Ovary (tissue), 9 donors: ENCODE results near the gene TRAPPC3. TPM values are rescaled to one million over a fixed set of nuclear protein-coding genes. Genes with fewer than 3 reads are reported as not detected.
A peak's percentile ranks its signal among the peaks of the same experiment; 100 is the strongest.

Experiments used
- DNase-seq, 5 donors: peaks; one replicate each; pipeline ENCODE4 v3.0.0-alpha.2; 2019 to 2020
- H3K27ac ChIP-seq, 2 donors: fragments of 200-600 bp; one replicate each; pipeline versions ENCODE4 v1.5.1 to v1.8.0; 2019 to 2022
- H3K27me3 ChIP-seq: fragments of 200-600 bp; one replicate; pipeline ENCODE4 v1.8.0; 2022
- H3K36me3 ChIP-seq: fragments of 200-600 bp; sonication (generic); one replicate; pipeline ENCODE4 v1.5.1; 2019
- H3K4me1 ChIP-seq: one replicate; pipeline ENCODE4 v1.8.1; 2013; ENCODE audit warnings: mild to moderate bottlenecking, moderate library complexity; ENCODE audit not compliant: insufficient read depth
- H3K4me3 ChIP-seq: fragments of 200-600 bp; sonication (generic); one replicate; pipeline ENCODE4 v1.5.1; 2017
- H3K9me3 ChIP-seq, 2 donors: fragments of 200-600 bp in 1 of 2; sonication (generic) in 1 of 2; one replicate each; pipeline versions ENCODE4 v1.5.1 to v1.8.1; 2013 to 2019; ENCODE audit warnings: mild to moderate bottlenecking in 1 of 2, moderate library complexity in 1 of 2
- EP300 ChIP-seq: sonication (generic); formaldehyde crosslinking; IDR thresholded peaks from one replicate; pipeline ENCODE4 v1.6.1; 2017; ENCODE audit warnings: antibody characterized with exemption
- POLR2A ChIP-seq: fragments of 450-650 bp; IDR thresholded peaks from one replicate; pipeline ENCODE4 v1.6.1; 2017; ENCODE audit warnings: antibody characterized with exemption, mild to moderate bottlenecking, moderate library complexity
- WGBS, 3 donors: extraction: QIAGEN DNeasy Blood & Tissue Kit in 1 of 3; methylation state at CpG; one replicate each; pipeline versions ENCODE4 v1.1.5 to v1.1.7; 2013 to 2017; 5-methylcytosine and 5-hydroxymethylcytosine counted together
- intact Hi-C, 4 donors: fragments of 100-400 bp; cut with DNase I; formaldehyde crosslinking; loops; one replicate each; pipeline versions ENCODE4 v1.11.0 to v1.15.1; 2022 to 2023
- polyA plus RNA-seq, 2 donors: library from polyadenylated mRNA; stranded (reverse); fragments of 200-250 nt in 1 of 2; fragments of 350-450 nt in 1 of 2; fragmentation: Illumina TruSeq in 1 of 2; extraction: RNeasy Lipid Tissue Mini Kit (QIAGEN cat#74804) in 1 of 2; gene quantifications; one replicate each; pipeline ENCODE4 v1.2.3, GENCODE V29; 2013 to 2014
- total RNA-seq, 7 donors: library from RNA; depleted of rRNA in 2 of 7; stranded (reverse); fragments of >200 nt in 2 of 7; fragmentation: NEBNext Ultra II Directional in 3 of 7; extraction: Animal tissue kit (Norgen Biotek cat#: 25700) in 3 of 7; gene quantifications; one replicate each; pipeline versions ENCODE4 v1.1.0 to v1.2.4, GENCODE V29; 2016 to 2023
- TF ChIP-seq, protein P1 (sequence below), 3 donors: fragments of 450-650 bp in 2 of 3; fragments of 200-600 bp in 1 of 3; IDR thresholded peaks; one replicate each; pipeline versions ENCODE4 v1.5.1 to v1.8.0; 2016 to 2022; ENCODE audit warnings: antibody characterized with exemption in 3 of 3, mild to moderate bottlenecking in 1 of 3
- donor health status: DM: no; HTN: no; CAD: no; lungs with moderate emphysema.
- donor health status: DM: no; HTN: no; CAD: no.
- donor health status: Bipolar disorder and iron deficiency.
- donor health status: DM: yes; HTN: yes; CAD: no.
- donor health status: DM: no; HTN: no; CAD: no.
- donor health status: DM: yes; HTN: yes; CAD: no.

Gene TRAPPC3
- total and polyA plus RNA-seq, 9 donors, result 42.3 to 94.6 (median 45.2) TPM

DNA sequence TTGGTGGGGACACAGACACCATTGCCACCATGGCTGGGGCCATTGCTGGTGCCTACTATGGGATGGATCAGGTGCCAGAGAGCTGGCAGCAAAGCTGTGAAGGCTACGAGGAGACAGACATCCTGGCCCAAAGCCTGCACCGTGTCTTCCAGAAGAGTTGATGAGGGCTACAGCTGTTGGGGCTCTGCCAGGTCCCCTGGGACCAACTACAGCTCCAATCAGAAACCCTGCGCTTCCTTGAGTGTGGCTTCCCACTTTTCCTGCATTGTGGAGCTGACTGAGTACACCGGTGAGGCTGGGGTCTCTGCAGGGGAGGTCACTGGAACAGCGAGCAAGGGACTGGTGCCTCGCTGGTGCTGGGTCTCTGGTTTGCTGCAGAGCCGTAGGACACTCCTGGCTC is 56.1 kb downstream of the TRAPPC3 start:
- TF ChIP-seq POLR2A (no peak), EP300 (no peak)
- Histone ChIP-seq H3K4me3 (no peak overlapping the region), H3K27ac (no peak overlapping the region), H3K36me3 (no peaks in the 10 kb centered on the region), H3K27me3 (no peaks in the 10 kb centered on the region), H3K4me1 (peaks cover 6% of the 10 kb centered on the region), H3K9me3 (no peaks in the 10 kb centered on the region)
- DNase-seq, result peak in 1 of 5 donors; percentile 36
- 83 to 86% (median 86%) methylated on average over 7 of the region's 7 CpGs for whole genome bisulfite sequencing, 3 donors
- intact Hi-C loops, result loop anchor here in 1 of 4 donors (10.0 kb wide), 1 partner anchor 322 kb away; no protein-coding TSS in a partner anchor

DNA sequence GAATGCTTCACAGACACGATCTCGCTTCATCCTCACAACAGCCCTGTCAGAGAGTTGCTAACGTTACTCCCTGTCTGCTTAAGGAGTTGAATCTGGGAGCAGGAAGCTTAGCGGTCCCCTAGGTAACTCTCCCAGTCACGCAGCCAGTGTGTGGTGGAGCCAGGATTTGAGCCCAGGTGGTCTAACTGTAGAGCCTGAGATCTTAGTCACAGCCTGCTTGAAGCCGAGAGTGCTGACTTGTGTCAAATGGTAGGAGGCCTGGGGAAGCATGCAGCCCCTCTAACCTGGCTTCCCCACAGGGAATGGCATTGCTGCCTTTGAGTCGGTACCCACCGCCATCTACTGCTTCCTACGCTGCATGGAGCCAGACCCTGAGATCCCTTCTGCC is 56.5 kb downstream of the TRAPPC3 start:
- Histone ChIP-seq H3K27ac (no peak overlapping the region), H3K36me3 (no peaks in the 10 kb centered on the region), H3K27me3 (no peaks in the 10 kb centered on the region), H3K4me3 (no peak overlapping the region), H3K9me3 (no peaks in the 10 kb centered on the region), H3K4me1 (peaks cover 7% of the 10 kb centered on the region)
- no peak for TF ChIP-seq POLR2A
- no peak for TF ChIP-seq EP300
- TF ChIP-seq, protein P1, sequence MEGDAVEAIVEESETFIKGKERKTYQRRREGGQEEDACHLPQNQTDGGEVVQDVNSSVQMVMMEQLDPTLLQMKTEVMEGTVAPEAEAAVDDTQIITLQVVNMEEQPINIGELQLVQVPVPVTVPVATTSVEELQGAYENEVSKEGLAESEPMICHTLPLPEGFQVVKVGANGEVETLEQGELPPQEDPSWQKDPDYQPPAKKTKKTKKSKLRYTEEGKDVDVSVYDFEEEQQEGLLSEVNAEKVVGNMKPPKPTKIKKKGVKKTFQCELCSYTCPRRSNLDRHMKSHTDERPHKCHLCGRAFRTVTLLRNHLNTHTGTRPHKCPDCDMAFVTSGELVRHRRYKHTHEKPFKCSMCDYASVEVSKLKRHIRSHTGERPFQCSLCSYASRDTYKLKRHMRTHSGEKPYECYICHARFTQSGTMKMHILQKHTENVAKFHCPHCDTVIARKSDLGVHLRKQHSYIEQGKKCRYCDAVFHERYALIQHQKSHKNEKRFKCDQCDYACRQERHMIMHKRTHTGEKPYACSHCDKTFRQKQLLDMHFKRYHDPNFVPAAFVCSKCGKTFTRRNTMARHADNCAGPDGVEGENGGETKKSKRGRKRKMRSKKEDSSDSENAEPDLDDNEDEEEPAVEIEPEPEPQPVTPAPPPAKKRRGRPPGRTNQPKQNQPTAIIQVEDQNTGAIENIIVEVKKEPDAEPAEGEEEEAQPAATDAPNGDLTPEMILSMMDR (IDR thresholded peaks at IDR 0.05), result no peak
- 90 to 93% (median 90%) methylated on average over 9 of the region's 9 CpGs for WGBS, 3 donors
- DNase-seq, result peak in 1 of 5 donors; percentile 23
- intact Hi-C loops, result loop anchor here in 1 of 4 donors (10.0 kb wide), 1 partner anchor 322 kb away; no protein-coding TSS in a partner anchor

DNA sequence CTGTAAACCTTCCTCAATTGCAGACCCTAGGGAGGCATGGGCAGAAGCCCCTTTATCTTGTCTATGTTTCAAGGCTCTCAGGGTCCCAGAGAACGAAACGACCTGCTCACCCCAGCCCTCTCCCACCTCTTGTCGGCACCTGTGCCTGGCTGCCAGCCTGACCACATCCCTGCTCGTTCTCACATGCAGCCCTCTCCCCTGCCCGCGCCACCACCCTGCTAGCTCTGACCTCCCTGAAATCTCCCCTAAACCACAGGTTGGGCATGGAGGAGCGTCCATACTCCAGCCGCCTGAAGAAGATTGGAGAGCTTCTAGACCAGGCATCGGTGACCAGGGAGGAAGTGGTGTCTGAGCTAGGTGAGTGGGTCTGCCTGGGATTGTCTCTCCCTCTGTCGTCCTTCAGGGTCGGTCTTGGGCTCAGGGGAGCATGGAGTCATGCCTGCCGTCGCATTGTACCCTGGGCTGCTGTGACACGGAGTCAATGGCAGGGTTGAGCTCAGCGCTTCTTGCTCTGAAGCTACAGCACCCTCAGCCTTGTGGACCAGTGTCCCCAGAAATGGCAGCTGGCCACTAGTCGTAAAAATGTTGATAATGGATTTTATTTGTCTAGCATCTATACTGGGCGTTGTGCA is 57.0 kb downstream of the TRAPPC3 start:
- Histone ChIP-seq H3K27ac (no peak overlapping the region), H3K4me3 (no peak overlapping the region), H3K9me3 (no peaks in the 10 kb centered on the region), H3K27me3 (no peaks in the 10 kb centered on the region), H3K4me1 (peaks cover 7% of the 10 kb centered on the region), H3K36me3 (no peaks in the 10 kb centered on the region)
- DNase-seq, result peak in 1 of 5 donors; percentile 17
- TF ChIP-seq, protein P1 (IDR thresholded peaks at IDR 0.05), result no peak
- TF ChIP-seq EP300, result no peak
- TF ChIP-seq POLR2A, result no peak
- intact Hi-C loops, result loop anchor here in 1 of 4 donors (10.0 kb wide), 1 partner anchor 323 kb away; no protein-coding TSS in a partner anchor
- 85 to 93% (median 90%) methylated on average over 17 of the region's 17 CpGs for WGBS, 3 donors

DNA sequence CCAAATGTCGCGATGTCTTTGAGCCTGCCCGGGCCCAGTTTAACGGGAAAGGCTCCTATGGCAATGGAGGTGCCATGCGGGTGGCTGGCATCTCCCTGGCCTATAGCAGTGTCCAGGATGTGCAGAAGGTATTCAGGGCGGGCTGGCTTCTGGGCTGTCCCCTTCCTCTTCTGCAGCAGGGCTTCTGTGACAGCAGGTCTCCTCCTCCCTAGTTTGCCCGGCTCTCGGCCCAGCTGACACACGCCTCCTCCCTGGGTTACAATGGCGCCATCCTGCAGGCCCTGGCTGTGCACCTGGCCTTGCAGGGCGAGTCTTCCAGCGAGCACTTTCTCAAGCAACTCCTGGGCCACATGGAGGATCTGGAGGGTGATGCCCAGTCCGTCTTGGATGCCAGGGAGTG is 57.6 kb downstream of the TRAPPC3 start:
- TF ChIP-seq POLR2A, result no peak
- no peak for TF ChIP-seq EP300
- TF ChIP-seq, protein P1 (IDR thresholded peaks at IDR 0.05), result no peak
- Histone ChIP-seq H3K4me3 (no peak overlapping the region), H3K9me3 (no peaks in the 10 kb centered on the region), H3K4me1 (peaks cover 7% of the 10 kb centered on the region), H3K27ac (no peak overlapping the region), H3K36me3 (no peaks in the 10 kb centered on the region), H3K27me3 (no peaks in the 10 kb centered on the region)
- peak in 1 of 5 donors; percentile 15 for DNase-seq
- intact Hi-C loops, result loop anchor here in 1 of 4 donors (10.0 kb wide), 1 partner anchor 323 kb away; no protein-coding TSS in a partner anchor
- WGBS, 3 donors, result 88 to 92% (median 90%) methylated on average over 13 of the region's 13 CpGs

DNA sequence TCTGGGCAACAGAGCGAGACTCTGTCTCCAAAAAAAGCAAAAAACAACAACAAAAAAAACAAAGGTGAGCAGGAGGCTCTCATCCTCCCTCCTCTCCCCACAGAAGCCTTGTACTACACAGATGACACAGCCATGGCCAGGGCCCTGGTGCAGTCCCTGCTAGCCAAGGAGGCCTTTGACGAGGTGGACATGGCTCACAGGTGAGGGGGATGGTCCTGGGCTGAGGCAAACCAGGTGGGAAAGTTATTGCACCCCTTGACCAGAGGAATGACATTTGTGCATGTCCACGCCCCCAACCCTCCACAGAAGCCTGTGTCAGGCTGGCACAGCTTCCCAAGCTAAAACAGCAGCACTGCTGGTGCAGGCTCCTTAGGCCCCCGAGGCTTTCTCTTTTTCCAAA is 58.1 kb downstream of the TRAPPC3 start:
- no peaks in the 10 kb centered on the region for H3K36me3 ChIP-seq

More for the DNA sequence above, 58.1 kb downstream of the TRAPPC3 start:
- Histone ChIP-seq H3K27me3 (no peaks in the 10 kb centered on the region), H3K9me3 (no peaks in the 10 kb centered on the region), H3K4me1 (peaks cover 7% of the 10 kb centered on the region), H3K27ac (no peak overlapping the region), H3K4me3 (no peak overlapping the region)
- TF ChIP-seq EP300 (no peak), POLR2A (no peak)
- intact Hi-C loops, result loop anchor here in 1 of 4 donors (10.0 kb wide), 1 partner anchor 324 kb away; no protein-coding TSS in a partner anchor
- peak in 1 of 5 donors; percentile 12 for DNase-seq
- 84 to 90% (median 86%) methylated on average over 4 of the region's 4 CpGs for WGBS, 3 donors
